ENCODE results near the gene PPP1R14B. TPM values are rescaled to one million over a fixed set of nuclear protein-coding genes. Genes with fewer than 3 reads are reported as not detected.
A peak's percentile ranks its signal among the peaks of the same experiment; 100 is the strongest.

The PPP1R14B gene
- total and polyA plus RNA-seq, 4 donors, result 24.2 to 57.6 (median 38.3) TPM

GRCh38 chr11:64206457-64207255, 40.1 kb downstream of the PPP1R14B start, which contains the start of gene FERMT3:
Gene FERMT3 (plus strand): TSS chr11:64206721. CDS start chr11:64207365, 644 bp downstream.
- Histone ChIP-seq H3K9me3 (ENCODE audit: control insufficient read depth in 4 of 4, low read length in 3 of 4) (no peaks in the 10 kb centered on the region), H3K9ac (ENCODE audit: low read depth in 1 of 2, low read length in 2 of 2) (peak within 1 kb of the TSS; percentile 34 to 54), H3K27ac (ENCODE audit: low read depth in 1 of 2, low read length in 2 of 2) (peak within 1 kb of the TSS; percentile 82 to 83), H3K36me3 (ENCODE audit: control insufficient read depth in 4 of 4, insufficient read depth in 3 of 4, low read depth in 1 of 4, low read length in 3 of 4) (peaks cover 16 to 27% (median 23%) of the 10 kb centered on the region in 4 donors), H3K4me3 (ENCODE audit: low read depth in 1 of 3, low read length in 3 of 3) (peak within 1 kb of the TSS; percentile 28 to 60 (median 38)), H3K4me1 (ENCODE audit: control insufficient read depth in 4 of 4, insufficient read depth in 4 of 4, low read length in 3 of 4) (peaks cover 0 to 12% (median 2%) of the 10 kb centered on the region in 4 donors), H3K27me3 (ENCODE audit: control insufficient read depth in 4 of 4, insufficient read depth in 4 of 4, low read length in 3 of 4) (no peaks in the 10 kb centered on the region)
- 69% methylated on average over 27 of the region's 27 CpGs for WGBS
- TF ChIP-seq YY1 (IDR thresholded peaks at IDR 0.05) (no peak), MAX (IDR thresholded peaks at IDR 0.05) (peak; percentile 14)
- peak; percentile 77 for DNase-seq (ENCODE audit: low spot score)

- 55% methylated on average over 7 of the region's 7 CpGs for WGBS
- Histone ChIP-seq H3K4me3 (ENCODE audit: low read depth in 1 of 3, low read length in 3 of 3) (no peak overlapping the region), H3K27ac (ENCODE audit: low read depth in 1 of 2, low read length in 2 of 2) (no peak overlapping the region), H3K36me3 (ENCODE audit: control insufficient read depth in 4 of 4, insufficient read depth in 3 of 4, low read depth in 1 of 4, low read length in 3 of 4) (peaks cover 18 to 41% (median 31%) of the 10 kb centered on the region in 4 donors), H3K9me3 (ENCODE audit: control insufficient read depth in 4 of 4, low read length in 3 of 4) (no peaks in the 10 kb centered on the region), H3K27me3 (ENCODE audit: control insufficient read depth in 4 of 4, insufficient read depth in 4 of 4, low read length in 3 of 4) (no peaks in the 10 kb centered on the region), H3K4me1 (ENCODE audit: control insufficient read depth in 4 of 4, insufficient read depth in 4 of 4, low read length in 3 of 4) (peaks cover 0 to 12% (median 5%) of the 10 kb centered on the region in 4 donors), H3K9ac (ENCODE audit: low read depth in 1 of 2, low read length in 2 of 2) (no peak overlapping the region)
- DNase-seq (ENCODE audit: low spot score), result peak; percentile 86
- no peak for TF ChIP-seq ZBTB33 (IDR thresholded peaks at IDR 0.05)
- TF ChIP-seq ATF3 (IDR thresholded peaks at IDR 0.05), result no peak
- TF ChIP-seq HNF4G (IDR thresholded peaks at IDR 0.05), result no peak
- TF ChIP-seq RAD21 (IDR thresholded peaks at IDR 0.05), result peak; percentile 87
- peak; percentile 5 for TF ChIP-seq SP1 (IDR thresholded peaks at IDR 0.05)
- TF ChIP-seq CTCF (IDR thresholded peaks at IDR 0.05; ENCODE audit: low read depth, low read length, missing input control), result peak; percentile 57
- no peak for TF ChIP-seq MAX (IDR thresholded peaks at IDR 0.05)
- TF ChIP-seq RXRA (IDR thresholded peaks at IDR 0.05), result no peak
- no peak for TF ChIP-seq JUND (IDR thresholded peaks at IDR 0.05)
- no peak for TF ChIP-seq FOXA2 (IDR thresholded peaks at IDR 0.05)
Measured at GRCh38 chr11:64204464-64204989, 42.2 kb downstream of the PPP1R14B start.

- Histone ChIP-seq H3K9ac (ENCODE audit: low read depth in 1 of 2, low read length in 2 of 2) (no peak overlapping the region), H3K36me3 (ENCODE audit: control insufficient read depth in 4 of 4, insufficient read depth in 3 of 4, low read depth in 1 of 4, low read length in 3 of 4) (peaks cover 18 to 41% (median 31%) of the 10 kb centered on the region in 4 donors), H3K9me3 (ENCODE audit: control insufficient read depth in 4 of 4, low read length in 3 of 4) (no peaks in the 10 kb centered on the region), H3K27me3 (ENCODE audit: control insufficient read depth in 4 of 4, insufficient read depth in 4 of 4, low read length in 3 of 4) (no peaks in the 10 kb centered on the region), H3K4me3 (ENCODE audit: low read depth in 1 of 3, low read length in 3 of 3) (no peak overlapping the region), H3K4me1 (ENCODE audit: control insufficient read depth in 4 of 4, insufficient read depth in 4 of 4, low read length in 3 of 4) (peaks cover 0 to 12% (median 5%) of the 10 kb centered on the region in 4 donors), H3K27ac (ENCODE audit: low read depth in 1 of 2, low read length in 2 of 2) (no peak overlapping the region)
- 93% methylated on average over 16 of the region's 16 CpGs for WGBS
- TF ChIP-seq MAX (IDR thresholded peaks at IDR 0.05), result no peak
- TF ChIP-seq ATF3 (IDR thresholded peaks at IDR 0.05), result no peak
- no peak for TF ChIP-seq RXRA (IDR thresholded peaks at IDR 0.05)
- no peak for TF ChIP-seq EGR1 (IDR thresholded peaks at IDR 0.05; ENCODE audit: low read depth in 2 of 2)
- TF ChIP-seq RAD21 (IDR thresholded peaks at IDR 0.05), result no peak
- TF ChIP-seq REST (IDR thresholded peaks at IDR 0.05), result no peak
- no peak for TF ChIP-seq GABPA (IDR thresholded peaks at IDR 0.05 in 1 of 2, conservative IDR thresholded peaks at IDR 0.05 in 1 of 2)
- no peak for TF ChIP-seq FOXA2 (IDR thresholded peaks at IDR 0.05)
- no peak for TF ChIP-seq YY1 (IDR thresholded peaks at IDR 0.05)
- no peak for TF ChIP-seq FOXA1 (IDR thresholded peaks at IDR 0.05)
- no peak for DNase-seq (ENCODE audit: low spot score)
Measured at GRCh38 chr11:64204080-64204440, 42.7 kb downstream of the PPP1R14B start.
